Lower leg skin (tissue), 3 donors: ENCODE results near the gene APOA1.

ENCODE experiments used
- CTCF ChIP-seq, 3 donors: fragments of 450-650 bp; IDR thresholded peaks; one replicate each; pipeline ENCODE4 v1.5.1; 2016; ENCODE audit warnings: antibody characterized with exemption in 3 of 3, mild to moderate bottlenecking in 3 of 3, moderate library complexity in 2 of 3
- POLR2A ChIP-seq, 2 donors: fragments of 450-650 bp; IDR thresholded peaks; one replicate each; pipeline ENCODE4 v1.6.1; 2016 to 2017; ENCODE audit warnings: antibody characterized with exemption in 2 of 2, mild to moderate bottlenecking in 1 of 2, moderate library complexity in 1 of 2

- TF ChIP-seq POLR2A (IDR thresholded peaks at IDR 0.05) (no peak), CTCF (IDR thresholded peaks at IDR 0.05) (no peak)
Observed at GRCh38 chr11:116786326-116786725, 51.1 kb downstream of the APOA1 start.
